ENCODE measurements around the gene SERPINA10.

DNA sequence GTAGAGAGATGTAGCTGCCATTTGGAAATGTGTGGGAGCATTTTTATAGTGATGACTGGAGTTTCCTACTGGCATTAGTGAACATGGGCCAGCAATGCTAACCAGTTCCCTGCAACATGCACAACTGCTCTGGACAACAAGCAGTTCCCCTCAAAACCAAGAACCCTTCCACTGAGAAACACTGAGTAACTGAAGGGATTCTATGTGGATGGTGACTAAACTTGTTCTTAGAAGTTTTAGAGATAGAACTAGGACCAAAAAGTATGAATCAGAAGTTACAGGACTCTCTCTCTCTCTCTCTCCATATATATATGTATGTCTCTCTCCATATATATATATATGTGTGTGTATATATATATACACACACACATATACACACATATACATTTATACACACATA, 7.9 kb downstream of the SERPINA10 start:
- TF ChIP-seq, protein P1, sequence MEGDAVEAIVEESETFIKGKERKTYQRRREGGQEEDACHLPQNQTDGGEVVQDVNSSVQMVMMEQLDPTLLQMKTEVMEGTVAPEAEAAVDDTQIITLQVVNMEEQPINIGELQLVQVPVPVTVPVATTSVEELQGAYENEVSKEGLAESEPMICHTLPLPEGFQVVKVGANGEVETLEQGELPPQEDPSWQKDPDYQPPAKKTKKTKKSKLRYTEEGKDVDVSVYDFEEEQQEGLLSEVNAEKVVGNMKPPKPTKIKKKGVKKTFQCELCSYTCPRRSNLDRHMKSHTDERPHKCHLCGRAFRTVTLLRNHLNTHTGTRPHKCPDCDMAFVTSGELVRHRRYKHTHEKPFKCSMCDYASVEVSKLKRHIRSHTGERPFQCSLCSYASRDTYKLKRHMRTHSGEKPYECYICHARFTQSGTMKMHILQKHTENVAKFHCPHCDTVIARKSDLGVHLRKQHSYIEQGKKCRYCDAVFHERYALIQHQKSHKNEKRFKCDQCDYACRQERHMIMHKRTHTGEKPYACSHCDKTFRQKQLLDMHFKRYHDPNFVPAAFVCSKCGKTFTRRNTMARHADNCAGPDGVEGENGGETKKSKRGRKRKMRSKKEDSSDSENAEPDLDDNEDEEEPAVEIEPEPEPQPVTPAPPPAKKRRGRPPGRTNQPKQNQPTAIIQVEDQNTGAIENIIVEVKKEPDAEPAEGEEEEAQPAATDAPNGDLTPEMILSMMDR (IDR thresholded peaks at IDR 0.05), result no peak
- TF ChIP-seq POLR2A (IDR thresholded peaks at IDR 0.05), result no peak
- TF ChIP-seq POLR2AphosphoS5 (IDR thresholded peaks at IDR 0.05), result no peak
- TF ChIP-seq EP300 (IDR thresholded peaks at IDR 0.05; ENCODE audit: low read depth), result no peak
